Hypothalamus (tissue), 51 donors: Measurements from ENCODE around the gene LRRN2.
"Not testable (repeated sequence)": the region's sequence is repeated elsewhere in the genome, so short reads cannot be mapped to it uniquely, and the experiment has no call there.

ENCODE experiments used
- DNase-seq, 51 donors: peaks; one replicate each; lab custom pipeline; 2025; lab: John Stamatoyannopoulos, UW

LRRN2 gene

DNA sequence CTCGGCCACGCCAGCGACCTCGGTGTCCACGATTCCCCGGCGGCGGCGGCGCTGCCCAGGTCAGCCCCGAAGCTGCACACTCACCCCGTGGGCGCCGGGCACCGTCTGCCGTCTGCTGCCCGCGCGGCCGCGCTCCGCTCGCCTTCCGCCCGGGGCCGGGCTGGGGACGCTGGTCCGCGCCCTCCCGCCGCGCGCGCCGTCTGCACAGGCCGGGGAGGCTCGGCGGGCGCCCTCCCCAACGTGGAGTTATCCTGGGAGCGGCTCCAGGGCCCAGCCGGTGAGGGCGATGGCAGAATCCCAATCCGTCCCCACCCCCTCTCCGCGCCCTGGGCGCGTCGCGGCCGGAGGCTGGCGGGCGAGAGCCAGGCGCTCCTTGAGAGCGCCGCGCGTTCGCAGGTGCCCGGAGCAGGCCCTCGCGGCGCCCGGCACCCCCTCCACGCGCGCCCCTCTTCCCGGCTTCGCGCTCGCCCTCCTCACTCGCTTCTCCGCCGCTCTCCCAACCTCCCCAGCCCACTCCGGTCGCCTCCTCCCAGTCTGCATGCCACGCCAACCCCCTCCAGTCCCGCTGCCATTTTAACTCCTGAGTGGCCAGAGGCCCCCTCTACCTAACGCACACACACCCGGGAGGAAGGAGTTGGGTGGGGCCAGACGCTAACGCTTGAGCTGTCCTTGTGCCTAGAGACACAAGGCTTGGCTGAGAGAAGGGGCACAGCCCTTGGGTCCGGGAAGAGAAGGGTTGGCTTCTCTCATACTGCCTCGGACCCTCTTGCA, at the start of gene LRRN2:
LRRN2 (minus strand) TSS at position 503 of the 771 bp plus-strand sequence. CDS start 65,746 bp downstream, outside the sequence.
- peak in 24 of 51 donors; percentile 12 to 69 (median 46) for DNase-seq

DNA sequence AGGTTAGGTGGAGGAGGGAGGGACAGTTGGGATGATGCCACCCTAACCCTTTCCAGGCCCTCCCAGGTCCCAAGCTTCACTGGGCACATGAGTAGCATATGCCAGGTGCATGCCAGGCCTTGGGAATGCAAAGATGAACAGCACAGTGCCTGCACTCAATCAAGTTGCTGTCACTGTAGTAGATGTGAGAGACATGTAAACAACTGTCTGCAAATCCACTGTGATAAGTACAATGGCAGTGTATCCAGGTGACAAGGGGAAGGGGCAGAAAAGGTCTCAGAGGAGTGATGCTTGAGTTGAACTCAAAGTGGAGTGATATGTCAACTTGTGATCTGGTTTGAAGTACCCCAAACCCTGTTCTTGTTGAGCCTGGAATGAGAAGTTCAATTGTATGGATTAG, 49.5 kb upstream of the LRRN2 start:
- DNase-seq = no peak

DNA sequence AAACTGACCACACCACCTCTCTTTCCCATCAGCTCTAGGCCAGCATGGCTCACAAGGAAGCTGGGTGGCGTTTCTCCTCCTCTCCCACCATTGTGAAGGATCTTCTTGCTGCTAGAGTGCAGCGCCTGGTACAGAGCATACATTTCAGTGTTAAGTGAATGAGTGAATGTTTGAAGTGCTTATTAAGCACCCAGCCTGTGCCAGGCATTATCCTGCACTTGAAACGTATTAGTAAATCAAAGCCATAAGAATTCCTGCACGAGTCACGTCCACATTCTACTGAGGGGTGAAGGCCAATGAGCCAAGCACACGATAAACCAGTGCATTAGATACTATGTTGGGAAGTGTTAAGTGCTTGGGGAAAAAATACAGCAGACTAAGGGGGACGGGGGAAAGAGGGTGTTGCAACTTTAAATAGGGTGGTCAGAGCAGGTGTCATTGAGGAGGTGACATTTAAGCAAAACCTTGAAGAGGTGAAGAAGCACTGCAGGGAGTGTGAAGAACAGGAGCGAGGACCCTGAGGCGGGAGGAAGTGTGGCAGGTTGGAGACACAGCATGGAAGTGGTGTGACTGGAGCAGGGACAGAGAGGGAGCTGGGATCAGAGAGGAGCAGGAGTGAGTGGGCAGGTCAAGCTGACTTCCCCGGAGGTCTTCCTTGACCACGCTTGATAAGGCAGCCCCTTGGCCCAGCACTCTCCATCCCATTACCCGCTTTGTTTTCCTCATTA, 48.5 kb upstream of the LRRN2 start:
- no peak for DNase-seq

DNA sequence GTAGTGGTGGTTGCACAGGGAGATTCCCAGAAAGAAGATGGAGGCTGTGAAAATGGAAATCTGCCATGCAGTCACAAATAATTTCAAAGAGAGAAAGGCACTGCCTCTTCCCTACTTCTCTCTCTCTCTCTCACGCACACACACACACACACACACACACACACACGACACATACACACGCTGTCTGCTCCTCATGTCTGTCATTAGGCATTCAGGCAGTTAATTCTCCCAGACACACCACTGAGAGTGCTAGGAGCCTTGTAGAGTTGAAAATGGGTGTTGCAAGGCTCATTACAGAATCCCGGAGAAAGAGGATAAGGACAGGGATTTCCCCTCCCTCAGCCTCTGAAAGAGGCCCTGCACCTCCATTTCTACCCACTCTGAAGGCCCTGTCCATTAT, 47.8 kb upstream of the LRRN2 start:
- no peak for DNase-seq

DNA sequence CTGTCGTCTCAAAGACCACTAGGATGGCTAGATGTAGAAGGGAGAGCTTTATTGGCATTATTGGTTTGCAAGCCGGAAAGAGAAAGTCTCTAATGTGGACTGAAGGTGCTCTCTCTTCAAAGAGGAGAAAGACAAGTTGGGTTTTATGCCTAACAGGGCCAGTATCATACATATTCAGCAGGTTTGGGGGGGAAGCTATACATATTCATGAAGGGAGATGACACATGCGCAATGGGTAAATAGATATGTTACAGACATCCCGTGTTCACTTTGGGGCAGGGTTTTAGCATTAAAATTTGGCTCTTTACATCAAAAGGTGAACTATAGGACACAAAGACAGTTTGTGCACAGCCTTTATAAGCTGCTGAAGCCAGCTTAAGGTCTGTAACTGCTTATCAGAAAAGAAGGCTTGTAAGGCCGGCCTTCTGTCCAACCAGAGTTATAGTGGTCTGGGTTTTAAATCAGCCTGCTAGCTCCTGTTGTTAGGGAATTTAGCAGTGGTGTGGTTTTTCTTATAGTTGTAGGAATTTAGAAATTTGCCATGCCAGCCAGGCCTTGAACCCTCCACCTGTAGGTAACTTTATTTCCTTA, 46.5 kb upstream of the LRRN2 start:
- no peak for DNase-seq

DNA sequence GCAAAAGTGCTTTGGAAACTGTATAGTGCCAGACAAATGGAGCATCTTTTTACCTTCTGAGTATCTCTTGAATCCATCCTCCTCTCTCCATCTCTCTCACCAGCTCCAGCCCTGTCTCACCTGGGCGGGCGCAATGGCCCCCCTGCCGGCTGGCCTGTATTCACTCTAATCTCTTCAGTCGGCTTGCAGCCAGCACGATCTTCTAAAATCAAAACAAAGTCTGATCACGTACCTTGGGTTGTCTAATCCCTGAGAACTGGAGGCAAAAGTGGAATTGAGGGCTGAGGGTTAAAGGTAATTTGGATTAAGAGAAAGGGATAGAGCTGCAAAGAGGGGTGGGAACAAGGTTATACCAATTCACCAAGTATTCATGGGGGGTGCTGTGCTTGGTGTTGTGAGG, 46.0 kb upstream of the LRRN2 start:
- DNase-seq = no peak

DNA sequence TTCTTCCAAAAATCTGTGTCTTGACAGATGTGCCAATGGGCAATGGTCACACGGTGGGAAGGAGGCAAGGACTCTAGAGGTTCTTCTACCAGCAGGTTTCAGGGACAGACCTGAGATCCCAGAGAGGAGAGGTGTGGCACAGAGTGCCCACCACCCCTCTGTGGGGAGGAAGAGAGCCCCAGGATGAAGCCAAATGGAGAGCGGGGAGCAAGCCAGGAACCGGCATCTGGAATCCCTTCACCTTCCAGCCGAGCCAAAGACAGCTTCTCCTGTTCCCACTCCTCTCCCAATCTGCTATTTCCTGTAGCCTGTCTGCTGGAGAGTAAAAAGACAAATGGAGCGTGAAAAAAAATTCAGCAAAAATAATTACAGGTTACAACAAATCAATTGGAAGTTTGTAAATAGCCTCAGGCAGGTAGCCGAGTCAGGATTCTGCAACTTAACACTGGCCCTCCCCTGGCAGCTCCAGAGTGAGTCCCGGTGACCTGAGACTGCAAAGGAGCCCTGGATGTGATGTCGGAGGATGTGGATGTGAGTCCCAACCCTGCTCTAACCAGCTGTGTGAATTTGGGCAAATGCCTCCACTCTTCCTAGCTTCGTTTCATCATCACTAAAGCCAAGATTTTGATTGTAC, 45.4 kb upstream of the LRRN2 start:
- no peak for DNase-seq

DNA sequence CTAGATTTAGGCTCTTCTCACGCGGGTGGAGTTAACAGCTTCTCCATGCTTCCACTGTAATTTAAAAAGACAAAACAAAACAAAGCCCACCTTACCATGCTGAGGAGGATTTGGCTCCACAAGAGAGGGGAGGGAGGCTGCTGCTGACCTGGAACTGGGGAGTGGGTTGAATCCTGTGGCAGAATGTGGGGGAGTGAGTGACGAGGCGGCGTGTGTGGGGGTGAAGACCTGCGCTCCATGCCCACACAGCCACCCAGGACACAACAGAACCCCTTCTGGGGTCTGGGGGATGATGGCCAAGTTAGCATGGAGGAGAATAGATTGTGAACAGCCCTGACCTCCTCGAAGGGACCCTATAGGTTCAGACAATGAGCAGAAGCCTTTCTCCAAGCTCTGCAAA, 44.0 kb upstream of the LRRN2 start:
- no peak for DNase-seq

DNA sequence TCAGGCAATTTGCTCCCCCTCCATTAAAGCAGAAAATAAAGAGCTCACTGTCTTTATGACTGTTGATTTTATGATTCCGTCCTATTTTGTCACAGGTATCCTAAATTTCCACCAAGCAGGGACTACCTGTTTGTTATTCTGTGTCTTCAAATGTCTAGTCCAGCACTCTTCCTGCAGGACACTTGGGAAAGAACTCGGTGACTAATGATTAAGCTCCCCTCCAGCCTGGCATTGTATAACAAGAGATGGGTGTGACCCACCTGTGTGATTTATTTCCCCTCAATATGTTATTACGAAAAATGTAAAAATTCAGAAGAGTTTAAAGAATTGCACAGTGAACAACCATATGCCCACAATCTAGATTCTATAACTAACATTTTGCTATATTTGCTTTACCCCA, 42.9 kb upstream of the LRRN2 start:
- DNase-seq = no peak

DNA sequence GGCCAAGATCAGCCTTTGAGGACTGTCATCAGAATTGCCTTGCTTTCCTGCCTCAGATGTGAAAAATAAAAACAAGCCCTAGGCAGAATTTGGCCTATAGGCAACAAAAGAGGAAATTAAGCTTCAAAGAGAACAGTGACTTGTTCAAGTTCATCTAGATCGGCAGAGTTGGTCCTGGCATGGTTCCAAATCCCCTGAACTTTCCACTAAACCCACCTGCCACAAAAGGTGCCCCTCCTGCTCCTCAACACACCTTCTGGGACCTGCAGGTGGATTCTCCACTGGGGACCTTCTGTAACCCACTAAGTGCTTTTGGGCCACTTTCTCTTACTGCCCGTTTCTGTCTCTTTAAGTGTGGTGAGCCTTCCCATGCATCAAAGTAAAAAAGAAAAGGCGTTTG, 42.5 kb upstream of the LRRN2 start:
- DNase-seq = no peak

DNA sequence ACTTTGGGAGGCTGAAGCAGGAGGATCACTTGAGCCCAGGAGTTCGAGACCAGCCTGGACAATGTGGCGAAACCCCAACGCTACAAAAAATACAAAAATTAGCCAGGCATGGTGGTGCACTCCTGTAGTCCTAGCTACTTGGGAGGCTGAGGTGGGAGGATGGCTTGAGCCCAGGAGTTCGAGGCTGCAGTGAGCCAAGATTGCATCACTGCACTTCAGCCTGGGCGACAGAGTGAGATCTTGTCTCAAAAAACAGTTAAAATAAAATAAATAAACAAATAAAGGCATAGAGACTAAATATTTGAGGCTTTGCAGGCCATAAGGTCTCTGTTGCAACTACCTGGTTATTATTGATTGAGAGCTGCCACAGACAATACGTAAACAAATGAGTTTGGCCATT, 41.9 kb upstream of the LRRN2 start:
- DNase-seq = not testable (repeated sequence)

DNA sequence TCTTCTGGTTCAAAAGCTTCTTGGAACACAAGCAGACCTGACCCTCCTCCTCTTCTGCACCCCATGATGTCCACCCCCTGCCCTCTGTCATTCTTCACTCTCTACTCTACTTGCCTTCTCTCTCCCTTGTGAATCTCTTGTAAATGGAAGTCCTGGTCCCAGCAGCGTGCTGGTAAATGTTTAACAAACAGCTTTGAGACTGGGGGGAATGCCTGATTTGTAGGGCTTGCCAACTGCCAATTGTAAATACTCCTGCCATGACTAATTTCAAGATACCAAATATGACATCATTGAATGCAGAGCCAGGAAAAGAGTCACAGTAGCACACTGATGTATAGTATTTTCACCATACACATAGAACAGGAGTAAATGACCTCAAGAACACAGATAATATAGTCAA, 40.9 kb upstream of the LRRN2 start:
- DNase-seq = no peak

DNA sequence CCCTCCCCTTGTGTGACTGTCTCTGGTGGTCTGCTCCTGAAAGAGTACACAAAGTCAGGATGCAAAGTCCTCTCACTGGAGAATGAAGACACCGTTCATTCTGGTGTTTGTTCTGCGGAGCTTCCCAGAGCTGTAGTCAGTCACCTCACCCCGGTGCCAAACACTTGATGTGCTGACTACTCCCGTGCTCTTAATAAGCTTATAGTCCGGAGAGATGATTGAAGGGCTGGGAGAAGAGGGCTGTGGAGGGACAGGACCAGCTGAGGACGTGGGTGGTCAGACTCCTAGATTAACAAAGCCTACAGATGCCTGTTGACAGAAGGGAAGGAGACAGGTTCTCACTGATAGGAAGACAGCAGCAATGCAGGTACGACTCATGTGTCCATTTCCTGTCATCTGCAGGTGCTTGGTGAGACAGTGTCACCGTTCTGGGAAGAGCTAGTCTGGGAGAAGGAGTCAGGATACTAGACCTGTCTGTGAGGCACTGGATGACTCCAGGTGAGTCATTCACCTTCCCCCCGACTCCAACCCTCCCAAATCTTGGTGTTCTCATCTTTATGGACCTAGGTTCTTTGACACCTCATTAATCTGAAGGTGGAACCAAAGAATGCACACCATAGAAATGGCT, 40.4 kb upstream of the LRRN2 start:
- no peak for DNase-seq

DNA sequence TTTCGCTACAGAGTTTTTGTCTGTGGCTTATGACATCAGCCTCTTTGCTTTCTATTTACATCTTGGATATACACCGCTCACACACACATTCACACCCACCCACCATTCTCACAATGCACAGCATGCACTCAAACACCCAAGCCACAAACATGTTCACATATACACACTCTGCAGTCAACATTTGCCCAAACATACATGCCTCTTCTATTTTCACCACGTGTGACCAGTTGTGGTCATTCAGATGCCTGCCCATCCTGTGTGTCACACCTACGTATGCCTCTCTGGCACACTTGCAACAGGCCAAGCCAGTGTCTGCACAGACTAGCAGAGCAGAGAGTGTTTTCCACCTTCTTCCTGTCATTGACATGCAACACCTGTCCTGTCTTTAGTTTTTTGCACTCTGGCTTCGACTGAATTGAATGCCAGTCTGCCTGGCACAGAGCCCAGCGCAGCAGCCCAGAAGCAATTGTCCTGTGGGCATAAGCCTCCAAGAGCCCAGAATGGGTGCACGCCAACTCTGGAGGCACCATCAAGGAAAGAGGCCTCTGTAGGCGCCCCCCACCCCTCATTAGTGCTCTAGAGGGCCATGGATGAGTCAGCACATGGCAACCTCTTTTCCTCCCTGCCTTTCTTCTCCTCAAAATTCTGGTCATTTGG, 37.7 kb upstream of the LRRN2 start:
- peak in 43 of 51 donors; percentile 5 to 89 (median 64) for DNase-seq

DNA sequence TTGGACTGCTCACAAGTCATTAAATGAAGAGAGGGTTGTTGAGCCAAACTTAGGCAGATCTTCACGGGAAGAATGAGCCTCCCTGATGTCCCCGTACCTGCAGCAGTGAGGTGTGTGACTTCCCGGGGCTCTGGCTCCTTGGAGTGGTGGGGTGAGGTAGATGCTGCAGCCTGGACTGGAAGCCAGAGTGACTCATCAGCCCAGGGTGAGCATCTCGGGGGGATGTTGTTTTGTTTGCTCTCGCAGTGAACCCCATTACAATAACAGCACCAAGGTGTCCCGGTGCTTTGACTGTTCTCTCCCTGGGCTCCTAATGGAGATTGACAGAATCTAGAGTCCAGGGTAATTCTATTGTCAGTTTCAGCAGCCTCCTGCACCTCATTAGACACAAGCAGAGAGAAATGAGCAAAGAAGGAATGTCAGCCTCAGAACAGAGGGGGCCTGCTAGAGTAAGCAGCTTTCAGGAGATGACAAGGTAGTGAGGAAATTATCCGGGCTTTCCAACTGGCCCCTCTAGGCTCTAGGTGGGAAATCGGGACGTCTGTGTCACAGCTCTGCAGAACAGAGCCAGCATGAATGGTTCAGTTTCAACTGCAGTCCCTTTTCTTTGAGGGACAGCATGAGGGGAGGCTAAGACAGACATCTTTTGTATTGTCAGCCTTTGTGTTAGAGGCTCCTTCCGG, 36.0 kb upstream of the LRRN2 start:
- no peak for DNase-seq

DNA sequence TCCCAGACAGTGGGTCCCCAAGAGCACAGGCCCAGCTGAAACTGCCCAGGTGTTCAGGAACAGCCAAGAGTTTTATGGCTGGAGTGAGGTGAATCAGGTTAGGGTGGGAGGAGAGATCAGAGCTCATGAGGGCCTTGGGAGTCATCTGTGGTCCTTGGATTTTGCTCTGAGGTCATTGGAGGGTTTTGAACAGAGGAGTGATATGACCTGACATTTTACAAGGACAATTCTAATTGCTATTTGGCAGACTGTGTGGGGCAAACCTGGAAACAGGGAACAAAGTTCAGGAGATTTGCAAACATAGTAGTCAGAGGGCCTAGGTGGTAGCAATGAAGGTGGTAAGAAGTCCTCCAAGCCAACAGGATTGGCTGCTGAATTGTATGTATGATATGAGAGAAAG, 31.1 kb upstream of the LRRN2 start:
- no peak for DNase-seq

DNA sequence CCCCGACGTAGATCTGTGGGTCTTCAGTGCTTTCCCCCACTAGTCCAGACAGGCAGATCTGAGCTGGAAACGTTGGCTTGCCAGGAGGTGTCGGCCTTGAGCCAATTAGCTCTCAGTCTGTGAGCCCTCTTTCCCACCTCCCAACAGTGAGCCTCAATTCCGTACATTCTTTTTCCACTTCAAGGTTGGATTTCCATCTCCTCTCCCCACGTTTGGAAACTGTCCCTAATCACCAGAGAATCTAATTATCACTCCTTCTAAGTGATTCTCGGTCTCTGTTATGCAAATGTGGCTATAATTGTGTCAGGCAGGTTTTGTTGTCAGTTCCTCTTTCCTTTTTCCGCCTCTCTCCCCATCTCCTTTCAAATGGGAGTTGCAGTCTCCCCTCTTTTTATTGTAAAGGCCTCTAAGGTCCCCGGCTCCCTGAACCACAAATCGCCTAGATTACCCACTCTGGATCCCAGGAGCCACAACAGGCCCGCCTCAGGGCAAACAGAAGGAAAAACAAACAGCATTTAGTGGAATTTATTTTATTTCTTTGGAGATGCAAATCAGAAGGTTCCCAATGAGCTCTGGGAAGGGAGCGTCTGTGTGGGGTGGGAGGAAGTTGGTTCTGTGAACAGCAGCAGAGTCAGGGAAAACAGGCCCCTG, 29.4 kb upstream of the LRRN2 start:
- no peak for DNase-seq

DNA sequence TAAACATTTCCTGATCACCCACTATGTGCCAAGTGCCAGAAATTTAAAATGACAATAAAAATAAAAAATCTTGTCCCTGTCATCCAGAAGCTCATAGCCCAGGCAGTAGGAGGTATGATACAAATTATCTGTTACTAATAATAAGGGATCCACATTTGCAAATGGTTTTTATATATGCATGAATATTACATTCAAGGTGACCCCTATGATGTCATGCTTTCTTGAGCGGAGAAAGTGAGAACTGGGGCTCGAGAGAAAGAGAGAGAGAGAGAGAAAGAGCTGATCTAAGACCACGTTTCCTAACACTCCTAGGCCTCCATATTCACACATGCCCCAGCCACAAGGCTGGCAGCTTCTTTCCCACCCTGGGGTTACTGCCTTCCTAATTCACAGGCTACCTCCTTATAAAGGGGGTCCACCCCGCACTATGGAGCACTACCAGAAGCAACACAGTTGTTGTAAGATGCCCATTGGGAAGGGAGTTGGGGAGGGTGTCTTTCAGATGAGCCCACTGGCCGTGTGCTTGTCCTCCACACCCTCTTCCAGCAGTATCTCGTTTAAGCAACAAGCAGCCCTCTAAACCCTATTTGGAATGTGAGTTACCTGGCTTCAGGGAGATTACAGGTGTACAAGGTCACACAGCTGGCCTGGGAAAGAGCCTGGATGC, 28.8 kb upstream of the LRRN2 start:
- no peak for DNase-seq

DNA sequence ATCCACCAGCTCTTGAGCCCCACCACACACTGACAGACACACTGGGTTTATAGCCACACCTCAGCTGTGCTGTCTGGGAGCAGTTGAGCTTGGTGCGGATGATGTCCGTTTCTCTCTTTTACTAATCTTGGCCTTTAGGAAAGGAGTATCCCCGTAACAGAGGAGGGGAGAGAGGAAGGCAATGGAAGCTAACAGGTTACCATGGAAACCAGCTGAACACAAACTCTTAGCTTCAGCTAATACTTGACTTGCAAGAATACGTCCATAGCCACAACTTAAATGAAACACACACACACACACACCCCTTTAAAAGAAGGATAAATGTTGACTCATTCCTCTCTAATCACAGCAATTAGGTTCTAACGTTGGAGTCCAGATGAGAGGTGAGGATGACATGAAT, 28.0 kb upstream of the LRRN2 start:
- no peak for DNase-seq
